Stimulated activated naive CD4-positive, alpha-beta T cell (primary cell): Measurements from ENCODE around the gene RASSF5.
A peak's percentile ranks its signal among the peaks of the same experiment; 100 is the strongest.

Experiments
- DNase-seq, 6 experiments: peaks; one replicate each; lab custom pipeline; 2025; lab: John Stamatoyannopoulos, UW

Gene RASSF5

GRCh38 chr1:206514813-206515387 is 7.6 kb downstream of the RASSF5 start:
- no peak for DNase-seq

GRCh38 chr1:206516728-206516990 is 9.3 kb downstream of the RASSF5 start:
- DNase-seq = no peak

GRCh38 chr1:206517784-206518183 is 10.5 kb downstream of the RASSF5 start:
- no peak for DNase-seq

GRCh38 chr1:206518206-206518605 is 10.9 kb downstream of the RASSF5 start:
- DNase-seq = no peak

- DNase-seq = no peak
These were observed 11.4 kb downstream of the RASSF5 start for GRCh38 chr1:206518743-206519142.

- DNase-seq = no peak
These were observed 13.8 kb downstream of the RASSF5 start for GRCh38 chr1:206521127-206521526.

- no peak for DNase-seq
These were observed 14.5 kb downstream of the RASSF5 start for GRCh38 chr1:206521694-206522402.

GRCh38 chr1:206524739-206525364 is 17.5 kb downstream of the RASSF5 start:
- DNase-seq = no peak

- DNase-seq = no peak
These were observed 19.0 kb downstream of the RASSF5 start for GRCh38 chr1:206526064-206526911.

- DNase-seq = no peak
These were observed 22.1 kb downstream of the RASSF5 start for GRCh38 chr1:206529425-206529824.

GRCh38 chr1:206532368-206532767 is 25.0 kb downstream of the RASSF5 start:
- DNase-seq = no peak

- DNase-seq = no peak
These were observed 27.2 kb downstream of the RASSF5 start for GRCh38 chr1:206534552-206534951.

- no peak for DNase-seq
These were observed 28.5 kb downstream of the RASSF5 start for GRCh38 chr1:206535853-206536188.

- DNase-seq = no peak
These were observed 29.8 kb downstream of the RASSF5 start for GRCh38 chr1:206537141-206537540.

- no peak for DNase-seq
These were observed 30.9 kb downstream of the RASSF5 start for GRCh38 chr1:206538086-206538770.

GRCh38 chr1:206538901-206539640 is 31.7 kb downstream of the RASSF5 start:
- no peak for DNase-seq

- no peak for DNase-seq
These were observed 32.9 kb downstream of the RASSF5 start for GRCh38 chr1:206540044-206540780.

- no peak for DNase-seq
These were observed 34.0 kb downstream of the RASSF5 start for GRCh38 chr1:206541236-206541833.

GRCh38 chr1:206544562-206545257 is 37.4 kb downstream of the RASSF5 start:
- DNase-seq = peak; percentile 58 to 84 (median 78)

GRCh38 chr1:206545351-206545750 is 38.0 kb downstream of the RASSF5 start:
- DNase-seq = no peak
